Brain microvascular endothelial cell (primary cell): ENCODE results near the gene AFG1L.

Experiments
- DNase-seq: peaks from one replicate; pipeline ENCODE4 v3.0.0-alpha.2; 2020
- H3K27ac ChIP-seq: fragments of 250-450 bp; sonication (Bioruptor Pico); 2 replicates; pipeline ENCODE4 v1.5.1; 2020; ENCODE audit warnings: mild to moderate bottlenecking, moderate library complexity
- H3K27me3 ChIP-seq: fragments of 250-450 bp; sonication (Bioruptor Pico); replicated peaks from 2 replicates; pipeline ENCODE4 v1.5.1; 2020; ENCODE audit warnings: mild to moderate bottlenecking
- H3K36me3 ChIP-seq: fragments of 250-450 bp; sonication (Bioruptor Pico); replicated peaks from 2 replicates; pipeline ENCODE4 v1.5.1; 2020; ENCODE audit warnings: mild to moderate bottlenecking
- H3K4me3 ChIP-seq: 2 replicates; pipeline ENCODE4 v1.5.1; 2011; ENCODE audit warnings: low read depth, mild to moderate bottlenecking, control low read depth, low read length, moderate library complexity
- CTCF ChIP-seq: IDR thresholded peaks from 2 replicates; pipeline ENCODE4 v1.5.1; 2011; ENCODE audit warnings: low read depth, mild to moderate bottlenecking, moderate library complexity, low read length, control low read depth, inconsistent platforms; ENCODE audit errors: missing control alignments
- in situ Hi-C: cut with HindIII; loops from 2 replicates; pipeline ENCODE4 v1.10.0; 2017; ENCODE audit warnings: low sequenced_read_pairs, low pct_ligation_motif_present

The AFG1L gene

GRCh38 chr6:108541843-108542759 lies 247.2 kb downstream of the AFG1L start:
- peak; percentile 61 for DNase-seq
- no peaks in the 10 kb centered on the region for H3K27me3 ChIP-seq
- TF ChIP-seq CTCF = peak; percentile 89
- no peak overlapping the region for H3K4me3 ChIP-seq
- H3K36me3 ChIP-seq = no peaks in the 10 kb centered on the region
- in situ Hi-C loops = no loop called here
- no peak overlapping the region for H3K27ac ChIP-seq

- in situ Hi-C loops = no loop called here
Observed at GRCh38 chr6:108543175-108543940, 248.5 kb downstream of the AFG1L start.

GRCh38 chr6:108544606-108545005 lies 249.8 kb downstream of the AFG1L start:
- H3K27me3 ChIP-seq = no peaks in the 10 kb centered on the region
- H3K27ac ChIP-seq = no peak overlapping the region
- in situ Hi-C loops = no loop called here

More at GRCh38 chr6:108543175-108543940, 248.5 kb downstream of the AFG1L start:
- H3K27ac ChIP-seq = no peak overlapping the region
- H3K27me3 ChIP-seq = no peaks in the 10 kb centered on the region
- no peak for DNase-seq
- no peak for TF ChIP-seq CTCF
- H3K4me3 ChIP-seq = no peak overlapping the region
- no peaks in the 10 kb centered on the region for H3K36me3 ChIP-seq

GRCh38 chr6:108546079-108547049 lies 251.5 kb downstream of the AFG1L start:
- Histone ChIP-seq H3K27ac (no peak overlapping the region), H3K27me3 (no peaks in the 10 kb centered on the region), H3K36me3 (no peaks in the 10 kb centered on the region), H3K4me3 (no peak overlapping the region)
- in situ Hi-C loops = no loop called here
- DNase-seq = no peak
- TF ChIP-seq CTCF = no peak

More at GRCh38 chr6:108544606-108545005, 249.8 kb downstream of the AFG1L start:
- Histone ChIP-seq H3K36me3 (no peaks in the 10 kb centered on the region), H3K4me3 (no peak overlapping the region)
- DNase-seq = no peak
- TF ChIP-seq CTCF = no peak

GRCh38 chr6:108549241-108549640 lies 254.4 kb downstream of the AFG1L start:
- no peak for TF ChIP-seq CTCF
- Histone ChIP-seq H3K4me3 (no peak overlapping the region), H3K27ac (no peak overlapping the region), H3K27me3 (no peaks in the 10 kb centered on the region), H3K36me3 (no peaks in the 10 kb centered on the region)
- in situ Hi-C loops = no loop called here
- DNase-seq = no peak
